Fibroblast of mammary gland (primary cell): Measurements from ENCODE around the gene RTN4R.

Experiments
- DNase-seq: peaks from one replicate; pipeline ENCODE4 v3.0.0-alpha.2; 2010; ENCODE audit warnings: low read depth
- H3K4me3 ChIP-seq: 2 replicates; pipeline ENCODE4 v1.5.1; 2011; ENCODE audit warnings: low read depth, mild to moderate bottlenecking, low read length, moderate library complexity; ENCODE audit not compliant: control insufficient read depth
- TF ChIP-seq, protein P1 (sequence below): conservative IDR thresholded peaks from 2 replicates; pipeline ENCODE4 v1.5.1; 2011; ENCODE audit warnings: low read depth, low read length, inconsistent platforms; ENCODE audit not compliant: control insufficient read depth, insufficient read depth

RTN4R gene

DNA sequence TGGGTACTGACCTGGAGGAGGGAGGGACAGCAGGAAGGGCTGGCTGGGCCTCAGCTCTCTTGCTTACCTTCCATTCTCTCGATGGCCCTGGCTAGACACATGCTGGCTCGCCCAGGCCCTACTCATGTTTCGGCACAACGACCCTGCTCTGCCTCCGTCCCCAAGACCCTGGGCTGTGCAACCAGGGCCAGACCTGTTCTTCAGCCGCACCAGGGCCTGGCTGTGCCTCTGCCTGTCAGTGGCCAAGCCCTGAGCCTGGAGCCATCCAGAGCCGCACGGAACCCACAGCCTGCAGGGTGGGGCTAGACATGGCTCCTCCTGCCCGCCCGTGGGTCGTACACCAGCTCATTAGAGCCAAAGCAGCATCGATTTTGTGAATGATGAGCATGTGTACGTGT is 47.5 kb downstream of the RTN4R start:
- DNase-seq: no peak

DNA sequence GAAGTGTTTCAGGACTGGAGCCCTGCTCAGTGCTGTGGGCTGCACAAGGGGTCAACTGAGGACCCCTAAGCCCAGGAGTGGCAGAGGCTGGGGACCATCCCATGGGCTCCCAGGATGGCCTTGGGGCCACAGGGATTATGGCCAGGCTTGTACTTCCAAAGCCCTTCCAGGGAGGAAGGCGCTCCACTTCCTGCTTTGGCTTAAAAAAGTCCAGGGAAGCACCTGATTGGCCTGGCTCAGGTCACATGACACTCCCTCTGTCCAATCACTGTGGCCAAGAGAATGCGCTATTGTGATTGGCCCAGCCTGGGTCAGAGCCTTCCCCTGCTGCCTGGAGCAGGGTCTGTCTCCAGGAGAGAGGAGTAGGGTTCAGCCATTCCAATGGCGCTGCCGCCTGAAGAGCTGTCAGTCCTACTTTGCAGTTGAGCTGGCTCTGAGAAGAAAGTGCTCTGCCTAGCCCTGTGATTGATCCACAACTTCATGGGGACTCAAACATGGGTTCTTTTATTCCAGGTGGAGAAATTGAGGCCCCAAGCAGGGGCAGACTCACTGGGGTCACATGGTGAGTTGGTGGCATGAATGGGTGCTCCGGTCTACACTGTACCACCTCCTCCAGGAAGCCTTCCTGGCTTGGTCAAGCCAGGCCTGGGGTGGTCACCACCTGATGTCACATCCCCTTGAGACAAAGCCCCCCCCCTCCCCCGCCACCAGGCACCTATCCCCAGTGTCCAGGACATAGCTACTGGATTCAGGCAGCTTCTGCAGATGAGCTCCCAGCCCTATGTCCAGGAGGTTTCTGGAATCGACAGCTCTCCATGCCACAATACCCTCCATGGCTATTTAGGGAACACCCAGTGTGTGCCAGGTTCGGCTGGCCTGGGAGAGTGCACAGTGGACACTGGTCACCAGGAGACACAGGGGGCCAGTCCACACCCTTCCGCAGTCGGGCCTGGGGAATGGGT is 48.2 kb downstream of the RTN4R start:
- TF ChIP-seq, protein P1, sequence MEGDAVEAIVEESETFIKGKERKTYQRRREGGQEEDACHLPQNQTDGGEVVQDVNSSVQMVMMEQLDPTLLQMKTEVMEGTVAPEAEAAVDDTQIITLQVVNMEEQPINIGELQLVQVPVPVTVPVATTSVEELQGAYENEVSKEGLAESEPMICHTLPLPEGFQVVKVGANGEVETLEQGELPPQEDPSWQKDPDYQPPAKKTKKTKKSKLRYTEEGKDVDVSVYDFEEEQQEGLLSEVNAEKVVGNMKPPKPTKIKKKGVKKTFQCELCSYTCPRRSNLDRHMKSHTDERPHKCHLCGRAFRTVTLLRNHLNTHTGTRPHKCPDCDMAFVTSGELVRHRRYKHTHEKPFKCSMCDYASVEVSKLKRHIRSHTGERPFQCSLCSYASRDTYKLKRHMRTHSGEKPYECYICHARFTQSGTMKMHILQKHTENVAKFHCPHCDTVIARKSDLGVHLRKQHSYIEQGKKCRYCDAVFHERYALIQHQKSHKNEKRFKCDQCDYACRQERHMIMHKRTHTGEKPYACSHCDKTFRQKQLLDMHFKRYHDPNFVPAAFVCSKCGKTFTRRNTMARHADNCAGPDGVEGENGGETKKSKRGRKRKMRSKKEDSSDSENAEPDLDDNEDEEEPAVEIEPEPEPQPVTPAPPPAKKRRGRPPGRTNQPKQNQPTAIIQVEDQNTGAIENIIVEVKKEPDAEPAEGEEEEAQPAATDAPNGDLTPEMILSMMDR: no peak
- DNase-seq: no peak
- H3K4me3 ChIP-seq: no peak overlapping the region

More for the DNA sequence above, 47.5 kb downstream of the RTN4R start:
- H3K4me3 ChIP-seq: no peak overlapping the region
- TF ChIP-seq, protein P1: no peak

DNA sequence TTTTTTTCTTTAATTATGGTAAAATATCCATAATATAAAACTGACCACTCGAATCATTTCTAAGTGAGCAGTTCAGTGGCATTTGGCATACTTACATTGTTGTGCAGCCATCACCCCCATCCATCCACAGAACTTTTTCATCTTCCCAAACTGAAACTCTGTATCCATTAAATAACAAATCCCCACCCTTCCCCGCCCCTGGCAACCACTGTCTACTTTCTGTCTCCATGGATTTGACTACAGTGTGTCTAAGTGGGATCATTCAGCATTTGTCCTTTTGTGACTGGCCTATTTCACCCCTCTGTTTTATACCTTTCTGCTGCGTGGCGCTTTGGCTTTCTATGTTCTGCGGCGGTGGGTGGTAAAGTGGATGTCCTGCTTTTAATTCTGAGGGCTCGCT is 49.1 kb downstream of the RTN4R start:
- H3K4me3 ChIP-seq: no peak overlapping the region
- TF ChIP-seq, protein P1: no peak
- no peak for DNase-seq

DNA sequence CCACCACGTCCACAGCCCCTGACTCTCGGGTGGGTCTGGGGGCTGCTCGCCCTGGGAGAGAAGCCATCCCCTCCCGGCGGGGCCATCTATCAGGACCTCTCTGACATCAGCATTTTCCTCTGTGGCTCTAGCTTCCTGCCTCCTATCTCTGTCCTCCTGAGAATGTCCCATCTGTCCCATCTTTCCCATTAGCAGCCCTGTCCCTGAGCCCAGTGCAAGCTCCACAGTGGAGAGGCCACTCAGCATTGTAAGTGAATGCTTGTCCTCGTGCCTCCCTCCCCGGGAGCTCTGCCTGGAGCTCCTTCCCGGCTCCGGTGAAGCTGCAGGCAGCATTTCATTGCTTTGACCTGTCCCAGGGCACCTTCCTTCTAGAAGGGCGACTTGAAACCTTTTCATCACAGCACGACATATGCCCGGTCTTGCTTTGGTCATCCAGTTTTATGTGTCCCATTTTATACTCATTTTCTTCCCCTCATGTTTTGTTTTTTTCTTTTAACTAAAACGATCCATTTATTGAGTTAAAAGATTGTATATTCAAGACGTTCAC is 49.7 kb downstream of the RTN4R start:
- H3K4me3 ChIP-seq: no peak overlapping the region
- no peak for DNase-seq
- TF ChIP-seq, protein P1: no peak

DNA sequence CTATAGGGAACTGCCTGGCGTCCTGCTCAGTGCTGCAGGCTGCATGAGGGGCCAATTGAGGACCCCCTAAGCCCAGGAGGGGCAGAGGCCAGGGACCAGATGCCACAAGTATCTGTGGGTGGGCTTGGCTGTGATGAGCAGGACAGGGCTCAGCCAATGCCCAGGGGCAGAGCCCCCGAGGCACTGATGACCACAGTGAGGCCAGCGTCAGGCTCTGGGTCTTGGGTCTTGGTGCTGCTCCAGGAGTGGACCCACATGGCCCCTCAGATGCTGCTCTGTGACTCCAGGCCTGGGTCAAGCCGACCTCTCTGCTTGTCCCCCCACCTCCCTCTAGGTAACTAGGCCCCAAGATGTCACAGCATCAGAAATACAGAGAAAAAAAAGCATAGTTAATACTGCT is 50.6 kb downstream of the RTN4R start:
- TF ChIP-seq, protein P1: no peak
- no peak overlapping the region for H3K4me3 ChIP-seq
- no peak for DNase-seq

DNA sequence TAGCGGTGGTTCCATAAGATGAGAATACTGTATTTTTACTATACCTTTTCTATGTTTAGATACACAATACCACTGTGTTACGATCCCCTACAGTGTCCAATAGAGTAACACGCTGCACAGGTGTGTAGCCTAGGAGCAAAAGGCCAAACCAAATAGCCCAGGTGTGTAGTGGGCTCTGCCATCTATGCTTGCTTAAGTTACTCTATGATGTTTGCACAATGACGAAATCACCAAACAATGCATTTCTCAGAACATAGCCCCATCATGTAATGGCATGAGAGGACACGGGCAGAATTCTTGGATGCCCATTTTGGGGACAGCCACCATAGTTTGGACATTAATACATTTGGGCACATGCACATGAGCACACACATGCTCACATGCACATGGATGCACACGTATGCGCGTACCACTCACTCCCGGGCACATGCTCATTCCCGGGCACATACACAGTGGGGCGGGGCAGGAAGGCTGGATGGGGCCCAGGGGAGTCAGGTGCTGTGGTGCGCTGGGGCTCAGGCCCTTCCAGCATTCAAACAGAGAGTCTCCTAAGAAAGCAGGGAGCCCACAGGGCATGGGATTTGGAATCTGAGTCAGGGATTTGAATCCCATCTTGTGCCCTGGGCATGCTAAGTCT is 51.1 kb downstream of the RTN4R start:
- DNase-seq: no peak
- TF ChIP-seq, protein P1: no peak
- H3K4me3 ChIP-seq: no peak overlapping the region
